Hematopoietic multipotent progenitor cell treated with erythropoietin and hydrocortisone succinate and interleukin-3 and kit ligand, for 4 days (in vitro differentiated cells): ENCODE data around the gene SORT1.
"Not testable (repeated sequence)": the region's sequence is repeated elsewhere in the genome, so short reads cannot be mapped to it uniquely, and the experiment has no call there.

Experiments used
- DNase-seq: peaks from one replicate; pipeline ENCODE4 v3.0.0-alpha.2; 2015

SORT1 gene

GRCh38 chr1:109292364-109292763, 105.4 kb downstream of the SORT1 start:
- no peak for DNase-seq

GRCh38 chr1:109290998-109291397, 106.7 kb downstream of the SORT1 start:
- peak; percentile 64 for DNase-seq

- DNase-seq = no peak
Observed at GRCh38 chr1:109290137-109290536, 107.6 kb downstream of the SORT1 start.

- not testable (repeated sequence) for DNase-seq
Observed at GRCh38 chr1:109286762-109287161, 111.0 kb downstream of the SORT1 start.

- DNase-seq = no peak
Observed at GRCh38 chr1:109283748-109284600, 113.7 kb downstream of the SORT1 start.

GRCh38 chr1:109282952-109283747, 114.6 kb downstream of the SORT1 start, which contains the start of gene PSRC1:
Gene PSRC1 (minus strand): TSS chr1:109283145.
- peak; percentile 96 for DNase-seq

GRCh38 chr1:109282497-109282951, 115.2 kb downstream of the SORT1 start:
- DNase-seq = no peak

GRCh38 chr1:109281680-109282496, 115.8 kb downstream of the SORT1 start:
- DNase-seq = peak; percentile 57

- no peak for DNase-seq
Observed at GRCh38 chr1:109280862-109281261, 116.9 kb downstream of the SORT1 start.

- no peak for DNase-seq
Observed at GRCh38 chr1:109279615-109280278, 118.0 kb downstream of the SORT1 start.

GRCh38 chr1:109277434-109278204, 120.1 kb downstream of the SORT1 start:
- DNase-seq = peak; percentile 84

- no peak for DNase-seq
Observed at GRCh38 chr1:109275706-109276345, 121.9 kb downstream of the SORT1 start.

- no peak for DNase-seq
Observed at GRCh38 chr1:109274533-109275476, 122.9 kb downstream of the SORT1 start.

- no peak for DNase-seq
Observed at GRCh38 chr1:109273570-109274288, 124.0 kb downstream of the SORT1 start.

GRCh38 chr1:109272831-109273547, 124.7 kb downstream of the SORT1 start:
- DNase-seq = no peak

GRCh38 chr1:109272021-109272799, 125.5 kb downstream of the SORT1 start:
- no peak for DNase-seq

- DNase-seq = no peak
Observed at GRCh38 chr1:109271458-109271857, 126.3 kb downstream of the SORT1 start.
